ENCODE measurements around the gene ASH1L.
"Not testable (repeated sequence)": the region's sequence is repeated elsewhere in the genome, so short reads cannot be mapped to it uniquely, and the experiment has no call there.

Gene ASH1L, protein sequence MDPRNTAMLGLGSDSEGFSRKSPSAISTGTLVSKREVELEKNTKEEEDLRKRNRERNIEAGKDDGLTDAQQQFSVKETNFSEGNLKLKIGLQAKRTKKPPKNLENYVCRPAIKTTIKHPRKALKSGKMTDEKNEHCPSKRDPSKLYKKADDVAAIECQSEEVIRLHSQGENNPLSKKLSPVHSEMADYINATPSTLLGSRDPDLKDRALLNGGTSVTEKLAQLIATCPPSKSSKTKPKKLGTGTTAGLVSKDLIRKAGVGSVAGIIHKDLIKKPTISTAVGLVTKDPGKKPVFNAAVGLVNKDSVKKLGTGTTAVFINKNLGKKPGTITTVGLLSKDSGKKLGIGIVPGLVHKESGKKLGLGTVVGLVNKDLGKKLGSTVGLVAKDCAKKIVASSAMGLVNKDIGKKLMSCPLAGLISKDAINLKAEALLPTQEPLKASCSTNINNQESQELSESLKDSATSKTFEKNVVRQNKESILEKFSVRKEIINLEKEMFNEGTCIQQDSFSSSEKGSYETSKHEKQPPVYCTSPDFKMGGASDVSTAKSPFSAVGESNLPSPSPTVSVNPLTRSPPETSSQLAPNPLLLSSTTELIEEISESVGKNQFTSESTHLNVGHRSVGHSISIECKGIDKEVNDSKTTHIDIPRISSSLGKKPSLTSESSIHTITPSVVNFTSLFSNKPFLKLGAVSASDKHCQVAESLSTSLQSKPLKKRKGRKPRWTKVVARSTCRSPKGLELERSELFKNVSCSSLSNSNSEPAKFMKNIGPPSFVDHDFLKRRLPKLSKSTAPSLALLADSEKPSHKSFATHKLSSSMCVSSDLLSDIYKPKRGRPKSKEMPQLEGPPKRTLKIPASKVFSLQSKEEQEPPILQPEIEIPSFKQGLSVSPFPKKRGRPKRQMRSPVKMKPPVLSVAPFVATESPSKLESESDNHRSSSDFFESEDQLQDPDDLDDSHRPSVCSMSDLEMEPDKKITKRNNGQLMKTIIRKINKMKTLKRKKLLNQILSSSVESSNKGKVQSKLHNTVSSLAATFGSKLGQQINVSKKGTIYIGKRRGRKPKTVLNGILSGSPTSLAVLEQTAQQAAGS (N-terminal part only)

DNA sequence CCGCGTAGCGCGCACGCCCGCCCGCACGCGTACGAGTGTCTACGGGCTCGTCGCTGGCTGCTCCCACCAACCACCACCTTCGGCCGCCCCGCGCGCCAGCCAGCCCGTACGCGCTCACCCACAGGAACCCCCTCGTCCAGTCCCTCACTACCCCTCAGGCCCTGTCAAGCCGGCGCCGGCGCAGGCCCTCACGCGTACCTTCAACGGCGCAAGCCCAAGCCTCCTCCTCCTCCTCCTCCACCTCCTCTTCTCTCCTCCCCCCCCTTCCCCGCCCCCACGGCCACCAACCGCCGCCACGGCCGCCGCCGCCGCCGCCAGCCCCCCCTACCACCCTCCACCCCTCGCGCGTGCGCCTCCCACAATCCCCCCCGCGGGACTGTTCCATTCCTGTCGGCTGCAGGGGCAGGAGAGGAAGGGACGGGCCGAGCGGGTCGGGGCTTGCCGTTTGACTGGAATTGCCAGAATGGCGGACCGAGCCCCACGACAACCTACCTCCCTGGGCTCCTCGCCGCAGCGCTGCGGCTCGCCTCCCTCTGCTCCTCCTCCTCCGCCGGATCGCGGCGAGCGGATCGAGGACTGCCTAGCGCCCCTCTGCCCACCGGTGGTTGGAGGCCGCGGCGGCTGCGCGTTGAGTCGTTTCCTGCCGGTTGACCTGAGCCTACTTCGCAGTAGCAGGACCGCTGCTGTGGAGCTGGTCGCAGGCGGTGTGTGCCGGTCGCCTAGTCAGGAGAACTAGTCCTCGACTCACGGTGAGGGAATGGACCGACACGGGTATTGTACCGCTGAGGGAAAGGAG is at the start of gene ASH1L:
Gene ASH1L, minus strand, starts transcription at position 223 of the 796 bp plus-strand sequence. CDS start 41,284 bp downstream, outside the sequence.
- Mint-ChIP-seq H3K36me3 (no peaks in the 10 kb centered on the region), H3K9me3 (ENCODE audit: low read depth) (no peaks in the 10 kb centered on the region), H3K4me3 (peak within 1 kb of the TSS; percentile 99), H3K27me3 (no peaks in the 10 kb centered on the region), H3K27ac (peak within 1 kb of the TSS; percentile 99), H3K4me1 (ENCODE audit: low read depth) (peaks cover 45% of the 10 kb centered on the region)

DNA sequence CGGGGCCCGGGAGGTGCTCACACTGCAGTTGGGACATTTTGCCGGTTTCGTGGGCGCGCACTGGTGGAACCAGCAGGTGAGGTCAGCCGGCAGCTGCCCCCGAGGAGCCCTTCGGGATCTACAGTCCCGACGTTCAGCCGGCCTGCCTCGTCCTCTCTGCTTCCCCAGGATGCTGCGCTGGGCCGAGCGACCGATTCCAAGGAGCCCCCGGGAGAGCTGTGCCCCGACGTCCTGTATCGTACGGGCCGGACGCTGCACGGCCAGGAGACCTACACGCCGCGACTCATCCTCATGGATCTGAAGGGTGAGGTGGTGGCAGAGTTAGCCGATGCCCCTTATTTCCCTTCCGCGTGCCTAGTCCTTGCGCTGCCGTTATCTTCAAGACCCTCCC is 47.6 kb upstream of the ASH1L start:
- H3K9me3 Mint-ChIP-seq (ENCODE audit: low read depth); H3K36me3 Mint-ChIP-seq; H3K27ac Mint-ChIP-seq; H3K27me3 Mint-ChIP-seq; H3K4me1 Mint-ChIP-seq (ENCODE audit: low read depth): not testable (repeated sequence)
- H3K4me3 Mint-ChIP-seq: peak overlapping the region; percentile 93

DNA sequence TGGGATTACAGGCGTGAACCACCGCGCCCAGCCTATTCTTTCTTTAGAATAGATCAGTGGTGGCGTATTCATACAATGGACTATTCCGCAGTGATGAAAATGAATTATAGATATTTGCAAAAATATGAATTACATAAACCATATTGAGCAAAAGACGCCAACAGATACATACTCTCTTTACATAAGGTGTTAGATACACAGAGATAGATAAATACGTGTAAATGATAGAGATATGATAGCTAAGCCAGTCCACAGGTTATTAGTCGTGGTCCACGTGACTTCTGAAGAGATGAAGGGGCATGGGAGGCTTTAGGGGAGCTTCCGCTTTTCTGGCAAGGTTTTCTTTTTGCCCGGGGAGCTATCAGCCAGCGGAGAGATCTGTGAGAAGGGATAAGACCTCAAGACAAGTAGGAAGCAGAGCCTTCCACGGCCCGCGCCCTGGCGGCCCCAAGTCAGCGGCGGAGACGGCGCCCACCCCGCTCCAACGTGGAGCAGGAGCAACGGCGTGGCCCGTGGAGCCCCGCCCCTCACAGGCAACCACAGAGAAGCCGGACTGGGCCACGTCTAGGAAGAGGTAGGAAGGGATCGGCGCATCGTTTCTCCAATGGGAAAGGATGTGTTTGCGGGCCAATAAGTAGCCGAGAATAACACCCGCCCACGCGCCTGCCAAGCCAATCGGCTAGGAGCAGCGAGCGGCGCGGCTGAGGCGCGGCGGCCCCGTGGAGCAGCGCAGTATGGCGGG is 47.1 kb upstream of the ASH1L start, which contains the start of gene MSTO1:
Gene MSTO1, plus strand, starts transcription at position 704 of the 742 bp plus-strand sequence. Its CDS starts 31 bp downstream, at position 735.
- Mint-ChIP-seq H3K36me3 (peaks cover 2% of the 10 kb centered on the region), H3K4me1 (ENCODE audit: low read depth) (peaks cover 10% of the 10 kb centered on the region), H3K27ac (peak within 1 kb of the TSS; percentile 99), H3K4me3 (peak within 1 kb of the TSS; percentile 93), H3K27me3 (no peaks in the 10 kb centered on the region), H3K9me3 (ENCODE audit: low read depth) (no peaks in the 10 kb centered on the region)

DNA sequence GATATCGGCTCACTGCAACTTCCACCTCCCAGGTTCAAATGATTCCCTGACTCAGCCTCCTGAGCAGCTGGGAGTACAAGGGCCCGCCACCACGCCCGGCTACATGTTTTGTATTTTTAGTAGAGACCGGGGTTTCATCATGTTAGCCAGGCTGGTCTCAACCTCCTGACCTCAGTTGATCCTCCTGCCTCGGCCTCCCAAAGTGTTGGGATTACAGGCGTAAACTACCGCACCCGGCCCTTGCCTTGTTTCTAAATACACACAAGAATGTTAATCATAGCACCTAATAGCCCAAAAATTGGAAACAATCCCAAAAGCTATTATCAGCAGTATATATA is 46.3 kb upstream of the ASH1L start:
- Mint-ChIP-seq H3K36me3 (peaks cover 2% of the 10 kb centered on the region), H3K27ac (no peak overlapping the region), H3K4me1 (ENCODE audit: low read depth) (peaks cover 10% of the 10 kb centered on the region), H3K9me3 (ENCODE audit: low read depth) (no peaks in the 10 kb centered on the region), H3K4me3 (peak overlapping the region; percentile 40), H3K27me3 (no peaks in the 10 kb centered on the region)

DNA sequence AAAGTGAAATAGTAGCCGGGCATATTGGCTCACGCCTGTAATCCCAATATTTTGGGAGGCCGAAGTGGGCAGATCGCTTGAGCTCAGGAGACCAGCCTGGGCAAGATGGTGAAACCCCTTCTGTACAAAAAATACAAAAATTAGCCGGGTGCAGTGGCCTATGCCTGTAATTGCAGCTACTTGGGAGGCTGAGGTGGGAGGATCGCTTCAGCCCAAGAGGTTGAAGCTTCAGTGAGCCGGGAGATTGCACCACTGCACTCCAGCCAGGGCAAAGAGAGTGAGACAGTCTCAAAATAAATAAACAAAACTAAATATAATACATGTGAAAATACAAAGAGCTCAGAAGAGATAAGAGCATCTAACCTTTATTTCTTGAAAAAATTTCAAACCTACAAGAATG is 45.1 kb upstream of the ASH1L start:
- Mint-ChIP-seq H3K27ac (no peak overlapping the region), H3K27me3 (no peaks in the 10 kb centered on the region), H3K9me3 (ENCODE audit: low read depth) (no peaks in the 10 kb centered on the region), H3K4me3 (no peak overlapping the region), H3K36me3 (peaks cover 1% of the 10 kb centered on the region), H3K4me1 (ENCODE audit: low read depth) (peaks cover 7% of the 10 kb centered on the region)

DNA sequence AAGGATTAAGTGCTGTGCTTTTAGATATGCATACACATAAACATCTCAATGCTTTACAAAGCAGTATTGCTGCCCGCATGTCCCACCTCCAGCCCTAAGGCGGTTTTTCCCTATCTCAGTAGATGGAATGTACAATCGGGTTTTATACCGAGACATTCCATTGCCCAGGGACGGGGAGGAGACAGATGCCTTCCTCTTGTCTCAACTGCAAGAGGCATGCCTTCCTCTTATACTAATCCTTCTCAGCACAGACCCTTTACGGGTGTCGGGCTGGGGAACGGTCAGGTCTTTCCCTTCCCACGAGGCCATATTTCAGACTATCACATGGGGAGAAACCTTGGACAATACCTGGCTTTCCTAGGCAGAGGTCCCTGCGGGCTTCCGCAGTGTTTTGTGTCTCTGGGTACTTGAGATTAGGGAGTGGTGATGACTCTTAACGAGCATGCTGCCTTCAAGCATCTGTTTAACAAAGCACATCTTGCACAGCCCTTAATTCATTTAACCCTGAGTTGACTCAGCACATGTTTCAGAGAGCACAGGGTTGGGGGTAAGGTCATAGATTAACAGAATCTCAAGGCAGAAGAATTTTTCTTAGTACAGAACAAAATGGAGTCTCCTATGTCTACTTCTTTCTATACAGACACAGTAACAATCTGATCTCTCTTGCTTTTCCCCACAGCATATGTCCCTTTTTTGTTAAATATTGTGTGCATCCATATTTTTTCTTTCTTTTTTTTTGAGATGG is 37.4 kb upstream of the ASH1L start:
- not testable (repeated sequence) for H3K4me1 Mint-ChIP-seq (ENCODE audit: low read depth); H3K27me3 Mint-ChIP-seq; H3K4me3 Mint-ChIP-seq; H3K9me3 Mint-ChIP-seq (ENCODE audit: low read depth); H3K36me3 Mint-ChIP-seq; H3K27ac Mint-ChIP-seq

DNA sequence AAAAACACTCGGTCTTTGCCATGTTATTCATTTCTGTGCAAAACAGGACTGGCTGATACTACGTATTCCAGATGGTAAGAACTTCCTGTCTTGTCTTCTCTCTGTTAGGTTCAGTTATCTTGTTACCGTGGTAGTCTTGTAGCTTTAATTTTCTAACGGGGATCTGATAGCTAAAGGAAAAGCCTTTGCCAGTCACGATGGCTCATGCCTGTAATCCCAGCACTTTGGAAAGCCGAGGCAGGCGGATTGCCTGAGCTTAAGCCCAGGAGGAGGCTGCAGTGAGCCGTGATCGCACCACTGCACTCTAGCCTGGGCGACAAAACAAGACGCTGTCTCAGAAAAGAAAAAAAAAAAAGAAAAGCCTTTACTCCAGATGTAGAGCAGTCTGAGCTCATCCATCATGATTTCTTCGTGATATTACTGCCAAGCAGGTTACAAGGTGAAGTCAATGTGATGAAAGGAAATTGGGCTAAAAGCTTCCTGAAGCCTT is 36.3 kb upstream of the ASH1L start:
- H3K4me1 Mint-ChIP-seq (ENCODE audit: low read depth): peaks cover 9% of the 10 kb centered on the region
- no peaks in the 10 kb centered on the region for H3K36me3 Mint-ChIP-seq
- H3K27ac Mint-ChIP-seq: peak overlapping the region; percentile 64
- no peaks in the 10 kb centered on the region for H3K27me3 Mint-ChIP-seq
- no peaks in the 10 kb centered on the region for H3K9me3 Mint-ChIP-seq (ENCODE audit: low read depth)
- peak overlapping the region; percentile 80 for H3K4me3 Mint-ChIP-seq

DNA sequence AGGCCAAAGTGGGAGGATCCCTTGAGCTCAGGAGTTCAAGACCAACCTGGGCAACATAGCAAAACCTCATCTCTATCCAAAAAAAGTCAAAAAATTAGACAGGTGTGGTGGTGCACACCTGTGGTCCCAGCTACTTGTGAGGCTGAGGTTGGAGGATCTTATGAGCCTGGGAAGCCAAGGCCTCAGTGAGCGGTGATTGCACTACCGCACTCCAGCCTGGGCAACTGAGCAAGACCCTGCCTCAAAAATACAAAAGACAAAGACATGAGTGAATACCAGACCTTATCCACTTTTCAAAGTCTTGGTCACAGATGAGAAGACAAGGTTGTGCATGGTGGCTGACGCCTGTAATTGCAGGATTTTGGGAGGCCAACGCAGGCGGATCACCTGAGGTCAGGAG is 34.3 kb upstream of the ASH1L start:
- no peak overlapping the region for H3K4me3 Mint-ChIP-seq
- no peak overlapping the region for H3K27ac Mint-ChIP-seq
- H3K27me3 Mint-ChIP-seq: no peaks in the 10 kb centered on the region
- no peaks in the 10 kb centered on the region for H3K36me3 Mint-ChIP-seq
- peaks cover 12% of the 10 kb centered on the region for H3K4me1 Mint-ChIP-seq (ENCODE audit: low read depth)
- no peaks in the 10 kb centered on the region for H3K9me3 Mint-ChIP-seq (ENCODE audit: low read depth)

DNA sequence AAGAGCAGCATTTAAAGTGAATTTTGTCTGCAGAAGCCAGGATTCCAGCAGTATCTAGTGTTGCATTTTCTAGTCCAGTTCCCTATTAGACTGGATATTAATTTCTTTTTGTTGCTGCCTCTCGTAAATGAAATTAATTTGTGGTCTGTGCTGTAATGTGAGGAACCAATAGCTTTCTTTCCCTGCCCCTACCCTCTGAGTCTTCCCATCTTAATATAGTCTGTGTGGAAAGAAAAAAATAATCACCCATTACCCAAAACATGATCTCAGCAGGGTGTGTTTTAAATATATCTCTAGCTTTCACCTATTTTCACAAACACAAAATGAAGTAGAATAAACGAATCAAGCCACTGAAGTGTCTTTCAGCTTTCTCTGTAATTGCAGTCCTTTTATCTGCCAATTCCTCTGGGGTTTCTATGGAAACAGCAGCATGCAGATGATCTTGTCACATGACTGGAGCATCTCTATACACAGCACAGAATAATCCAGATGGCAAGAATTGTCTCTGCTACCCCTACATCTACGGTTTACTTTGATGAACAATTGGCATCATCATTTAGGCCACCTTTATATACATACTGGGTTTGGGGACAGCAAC is 33.4 kb upstream of the ASH1L start:
- H3K36me3 Mint-ChIP-seq; H3K27me3 Mint-ChIP-seq; H3K9me3 Mint-ChIP-seq (ENCODE audit: low read depth); H3K4me3 Mint-ChIP-seq; H3K27ac Mint-ChIP-seq: not testable (repeated sequence)
- peaks cover 13% of the 10 kb centered on the region for H3K4me1 Mint-ChIP-seq (ENCODE audit: low read depth)

DNA sequence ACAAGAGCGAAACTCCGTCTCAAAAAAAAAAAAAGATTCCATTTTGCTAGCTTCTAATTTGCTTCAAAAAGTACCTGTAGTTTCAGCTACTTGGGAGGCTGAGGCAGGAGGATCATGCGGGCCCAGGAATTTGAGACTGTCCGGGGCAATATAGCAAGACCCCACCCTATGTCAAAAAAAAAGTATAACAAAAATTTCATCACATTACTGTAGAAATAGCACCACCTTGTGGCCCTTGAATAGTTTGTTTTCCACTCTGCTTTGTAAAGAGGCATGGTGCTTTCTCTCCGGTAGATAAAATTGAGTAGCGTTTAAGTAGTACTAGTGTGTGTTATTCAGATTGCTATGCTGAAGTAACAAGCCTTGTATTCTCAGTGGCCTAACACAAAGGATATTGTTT is 29.2 kb upstream of the ASH1L start:
- H3K9me3 Mint-ChIP-seq (ENCODE audit: low read depth): no peaks in the 10 kb centered on the region
- H3K27ac Mint-ChIP-seq: no peak overlapping the region

DNA sequence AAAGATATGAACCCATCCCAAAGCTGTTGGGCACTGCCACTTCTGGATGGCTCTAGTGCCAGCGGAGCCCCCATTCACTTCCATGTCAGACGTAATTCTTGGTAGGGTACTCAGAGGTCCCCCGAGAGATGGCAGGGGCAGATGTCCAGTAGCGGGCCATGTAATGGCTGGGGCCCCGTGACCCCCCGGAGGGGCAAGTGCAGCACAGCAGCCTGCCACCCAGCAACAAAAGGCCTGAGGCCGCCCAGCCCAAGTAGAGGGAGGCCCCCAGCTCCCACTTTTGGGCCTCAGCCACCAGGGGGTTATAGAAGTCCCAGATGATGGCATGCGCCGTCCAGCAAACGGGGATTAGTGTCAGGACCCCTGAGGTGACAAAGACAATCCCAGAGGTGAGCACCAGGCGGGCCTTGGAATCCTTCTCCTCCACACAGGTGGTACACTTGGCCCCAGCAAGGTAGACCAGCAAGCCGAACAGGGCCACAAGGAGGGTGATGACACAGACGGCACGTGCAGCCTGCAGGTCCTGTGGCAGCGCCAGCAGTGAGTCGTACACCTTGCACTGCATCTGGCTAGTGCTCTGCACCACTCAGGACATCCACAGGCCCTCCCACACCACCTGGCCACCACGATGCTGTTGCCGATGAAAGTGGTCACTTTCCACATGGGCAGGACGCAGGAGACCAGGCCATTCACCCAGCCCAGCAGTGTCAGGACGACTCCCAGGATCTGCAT is 28.1 kb upstream of the ASH1L start:
- not testable (repeated sequence) for H3K4me3 Mint-ChIP-seq; H3K4me1 Mint-ChIP-seq (ENCODE audit: low read depth); H3K27ac Mint-ChIP-seq; H3K27me3 Mint-ChIP-seq; H3K36me3 Mint-ChIP-seq; H3K9me3 Mint-ChIP-seq (ENCODE audit: low read depth)

More for the DNA sequence above, 29.2 kb upstream of the ASH1L start:
- Mint-ChIP-seq H3K27me3 (no peaks in the 10 kb centered on the region), H3K4me1 (ENCODE audit: low read depth) (peaks cover 4% of the 10 kb centered on the region), H3K4me3 (no peak overlapping the region), H3K36me3 (no peaks in the 10 kb centered on the region)

DNA sequence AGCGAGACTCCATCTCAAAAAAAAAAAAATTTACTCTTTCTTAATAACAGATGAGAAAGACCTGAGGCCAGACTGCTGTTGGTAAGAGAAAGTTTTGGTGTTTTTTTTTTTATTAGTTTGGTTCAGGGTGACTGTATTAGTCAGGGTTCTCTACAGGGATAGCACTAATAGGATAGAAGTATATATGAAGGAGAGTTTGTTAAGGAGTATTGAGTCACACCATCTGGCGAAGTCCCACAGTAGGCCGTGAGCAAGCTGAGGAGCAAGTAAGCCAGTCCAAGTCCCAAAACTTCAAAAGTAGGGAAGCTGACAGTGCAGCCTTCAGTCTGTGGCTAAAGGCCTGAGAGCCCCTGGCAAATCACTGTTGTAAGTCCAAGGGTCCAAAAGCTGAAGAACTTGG is 26.7 kb upstream of the ASH1L start:
- H3K27me3 Mint-ChIP-seq; H3K36me3 Mint-ChIP-seq; H3K27ac Mint-ChIP-seq; H3K4me1 Mint-ChIP-seq (ENCODE audit: low read depth); H3K4me3 Mint-ChIP-seq; H3K9me3 Mint-ChIP-seq (ENCODE audit: low read depth): not testable (repeated sequence)

DNA sequence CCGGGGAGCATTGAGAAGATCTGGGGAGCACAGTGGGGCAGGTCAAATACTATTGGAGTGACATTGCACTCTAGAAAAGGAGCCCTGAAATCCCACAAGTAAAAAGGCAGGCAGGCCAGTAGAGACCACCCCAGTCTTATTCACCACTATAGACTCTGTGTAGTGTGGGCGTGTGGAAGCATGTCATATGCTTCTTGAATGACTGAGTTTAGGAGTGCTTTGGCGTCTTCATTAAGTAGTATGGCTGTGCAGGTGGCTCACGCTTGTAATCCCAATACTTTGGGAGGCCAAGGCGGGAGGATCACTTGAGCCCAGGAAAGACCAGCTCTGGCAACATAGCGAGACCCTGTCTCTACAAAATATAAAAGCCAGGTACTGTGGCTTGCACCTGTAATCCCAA is 21.2 kb upstream of the ASH1L start:
- H3K36me3 Mint-ChIP-seq; H3K9me3 Mint-ChIP-seq (ENCODE audit: low read depth); H3K27ac Mint-ChIP-seq; H3K4me1 Mint-ChIP-seq (ENCODE audit: low read depth); H3K27me3 Mint-ChIP-seq; H3K4me3 Mint-ChIP-seq: not testable (repeated sequence)

Data from activated naive CD8-positive, alpha-beta T cell (primary cell).